Gastrocnemius medialis (tissue), 4 donors: ENCODE measurements around the gene GABRB1. TPM values are rescaled to one million over a fixed set of nuclear protein-coding genes. Genes with fewer than 3 reads are reported as not detected.

Experiments used
- ATAC-seq, 2 donors: fragments of 150-250 bp; one replicate each; pipeline ENCODE4 v1.9.1; 2016
- DNase-seq, 2 donors: peaks; one replicate each; pipeline ENCODE4 v3.0.0-alpha.2; 2019
- H3K27ac ChIP-seq, 4 donors: fragments of 200-600 bp; sonication (generic); 1 replicate in 1 of 4; 2 replicates in 3 of 4; pipeline ENCODE4 v1.5.1; 2016 to 2018; ENCODE audit warnings: mild to moderate bottlenecking in 2 of 4, moderate library complexity in 1 of 4
- H3K27me3 ChIP-seq, 3 donors: fragments of 200-600 bp; sonication (generic) in 2 of 3; 1 replicate in 1 of 3; 2 replicates in 2 of 3; pipeline versions ENCODE4 v1.5.1 to v1.6.0; 2016 to 2019; ENCODE audit warnings: mild to moderate bottlenecking in 1 of 3, moderate library complexity in 1 of 3
- H3K36me3 ChIP-seq, 2 donors: fragments of 200-600 bp; sonication (generic) in 1 of 2; one replicate each; pipeline ENCODE4 v1.5.1; 2017 to 2018
- H3K4me1 ChIP-seq, 2 donors: fragments of 200-600 bp; sonication (generic) in 1 of 2; one replicate each; pipeline ENCODE4 v1.5.1; 2016 to 2017; ENCODE audit warnings: mild to moderate bottlenecking in 2 of 2
- H3K4me3 ChIP-seq, 4 donors: fragments of 200-600 bp; sonication (generic) in 3 of 4; 1 replicate in 1 of 4; 2 replicates in 3 of 4; pipeline ENCODE4 v1.5.1; 2016 to 2019; ENCODE audit warnings: mild to moderate bottlenecking in 2 of 4
- H3K9me3 ChIP-seq, 3 donors: fragments of 200-600 bp; sonication (generic) in 2 of 3; 1 replicate in 1 of 3; 2 replicates in 2 of 3; pipeline ENCODE4 v1.5.1; 2016 to 2019
- POLR2A ChIP-seq, 2 donors: fragments of 450-650 bp; IDR thresholded peaks; one replicate each; pipeline ENCODE4 v1.6.1; 2017; ENCODE audit warnings: antibody characterized with exemption in 2 of 2, mild to moderate bottlenecking in 2 of 2, moderate library complexity in 2 of 2
- in situ Hi-C, 4 donors: fragments of 200-750 bp; cut with MboI; loops; one replicate each; pipeline versions ENCODE4 v1.15.0 to v1.8.0; 2017; ENCODE audit warnings: low sequenced_read_pairs in 4 of 4
- intact Hi-C: fragments of 100-400 bp; cut with DNase I; formaldehyde crosslinking; loops from one replicate; pipeline ENCODE4 v1.15.1; 2023; ENCODE audit warnings: low total_unique reads
- total RNA-seq, 4 donors: library from RNA; depleted of rRNA; stranded (reverse); fragments of >200 nt; gene quantifications; one replicate each; pipeline versions ENCODE4 v1.1.0 to v1.2.3, GENCODE V29; 2016
- TF ChIP-seq, protein P1 (sequence below), 5 experiments: fragments of 450-650 bp in 3 of 5; fragments of 200-600 bp in 2 of 5; sonication (generic) in 2 of 5; IDR thresholded peaks in 4 of 5; conservative IDR thresholded peaks in 1 of 5; 1 replicate in 4 of 5; 2 replicates in 1 of 5; pipeline ENCODE4 v1.5.1; 2016 to 2019; ENCODE audit warnings: antibody characterized with exemption in 5 of 5, mild to moderate bottlenecking in 3 of 5, moderate library complexity in 3 of 5

The GABRB1 gene
- total RNA-seq, 4 donors from 2014 or later, result not detected

DNA sequence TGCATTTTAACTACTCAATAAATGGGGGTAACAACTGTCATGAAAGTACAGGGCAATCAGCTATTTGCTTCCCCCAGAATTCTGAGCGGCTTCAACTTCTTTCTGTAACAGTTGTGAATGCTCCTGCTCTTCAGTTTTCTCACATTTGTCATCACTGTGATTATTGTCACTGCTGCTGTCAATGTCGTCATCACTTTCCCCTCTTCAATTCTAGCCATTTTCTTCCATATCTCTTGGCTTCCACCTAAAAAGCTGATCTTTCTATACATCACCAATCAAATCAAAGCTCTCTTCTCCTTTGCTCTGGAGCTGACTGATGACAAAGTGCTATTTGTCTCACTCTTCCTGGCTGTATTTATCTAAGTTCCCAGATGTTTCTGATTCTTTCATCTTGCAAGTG is 306.5 kb downstream of the GABRB1 start:
- no peak for TF ChIP-seq POLR2A (IDR thresholded peaks at IDR 0.05)
- TF ChIP-seq, protein P1, sequence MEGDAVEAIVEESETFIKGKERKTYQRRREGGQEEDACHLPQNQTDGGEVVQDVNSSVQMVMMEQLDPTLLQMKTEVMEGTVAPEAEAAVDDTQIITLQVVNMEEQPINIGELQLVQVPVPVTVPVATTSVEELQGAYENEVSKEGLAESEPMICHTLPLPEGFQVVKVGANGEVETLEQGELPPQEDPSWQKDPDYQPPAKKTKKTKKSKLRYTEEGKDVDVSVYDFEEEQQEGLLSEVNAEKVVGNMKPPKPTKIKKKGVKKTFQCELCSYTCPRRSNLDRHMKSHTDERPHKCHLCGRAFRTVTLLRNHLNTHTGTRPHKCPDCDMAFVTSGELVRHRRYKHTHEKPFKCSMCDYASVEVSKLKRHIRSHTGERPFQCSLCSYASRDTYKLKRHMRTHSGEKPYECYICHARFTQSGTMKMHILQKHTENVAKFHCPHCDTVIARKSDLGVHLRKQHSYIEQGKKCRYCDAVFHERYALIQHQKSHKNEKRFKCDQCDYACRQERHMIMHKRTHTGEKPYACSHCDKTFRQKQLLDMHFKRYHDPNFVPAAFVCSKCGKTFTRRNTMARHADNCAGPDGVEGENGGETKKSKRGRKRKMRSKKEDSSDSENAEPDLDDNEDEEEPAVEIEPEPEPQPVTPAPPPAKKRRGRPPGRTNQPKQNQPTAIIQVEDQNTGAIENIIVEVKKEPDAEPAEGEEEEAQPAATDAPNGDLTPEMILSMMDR (IDR thresholded peaks at IDR 0.05 in 4 of 5, conservative IDR thresholded peaks at IDR 0.05 in 1 of 5), result no peak
- H3K4me3 ChIP-seq, result no peak overlapping the region
- H3K4me1 ChIP-seq, result no peaks in the 10 kb centered on the region
- no peaks in the 10 kb centered on the region for H3K27me3 ChIP-seq
- no peaks in the 10 kb centered on the region for H3K9me3 ChIP-seq
- in situ Hi-C loops, result no loop called here
- ATAC-seq (no peak), DNase-seq (no peak)
- no peaks in the 10 kb centered on the region for H3K36me3 ChIP-seq
- H3K27ac ChIP-seq, result no peak overlapping the region
- intact Hi-C loops, result no loop called here

GRCh38 chr4:47340914-47341313 is 309.5 kb downstream of the GABRB1 start:
- in situ Hi-C loops, result no loop called here
- no peak for DNase-seq

DNA sequence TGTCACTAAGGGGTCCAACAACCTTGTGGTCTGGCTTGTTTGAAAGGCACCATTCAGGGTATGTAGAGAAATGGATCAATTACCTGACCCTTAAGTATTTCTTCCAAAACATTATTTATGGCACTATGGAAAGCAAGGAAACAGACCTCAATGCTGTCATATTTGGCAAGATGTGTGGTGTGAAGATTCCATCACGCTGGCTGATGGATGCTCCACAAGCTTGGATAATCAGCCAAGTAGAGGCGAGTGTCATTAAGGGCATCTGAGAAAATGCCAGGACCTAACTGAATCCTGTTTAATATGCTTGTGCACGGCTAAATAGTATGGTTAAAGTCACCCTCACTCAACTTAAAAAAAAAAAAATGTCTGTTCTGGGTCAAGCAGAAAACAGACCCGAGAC is 311.4 kb downstream of the GABRB1 start:
- Histone ChIP-seq H3K4me3 (no peak overlapping the region), H3K27me3 (no peaks in the 10 kb centered on the region), H3K36me3 (no peaks in the 10 kb centered on the region), H3K4me1 (no peaks in the 10 kb centered on the region), H3K27ac (no peak overlapping the region), H3K9me3 (no peaks in the 10 kb centered on the region)
- TF ChIP-seq POLR2A (IDR thresholded peaks at IDR 0.05), result no peak
- TF ChIP-seq, protein P1 (IDR thresholded peaks at IDR 0.05 in 4 of 5, conservative IDR thresholded peaks at IDR 0.05 in 1 of 5), result no peak
- DNase-seq, result no peak
- intact Hi-C loops, result no loop called here
- no peak for ATAC-seq
- in situ Hi-C loops, result no loop called here

More at GRCh38 chr4:47340914-47341313, 309.5 kb downstream of the GABRB1 start:
- no peak for ATAC-seq
- no peaks in the 10 kb centered on the region for H3K36me3 ChIP-seq
- no peak overlapping the region for H3K4me3 ChIP-seq
- H3K4me1 ChIP-seq, result no peaks in the 10 kb centered on the region
- no peaks in the 10 kb centered on the region for H3K9me3 ChIP-seq
- TF ChIP-seq POLR2A (IDR thresholded peaks at IDR 0.05), result no peak
- H3K27ac ChIP-seq, result no peak overlapping the region
- H3K27me3 ChIP-seq, result no peaks in the 10 kb centered on the region
- intact Hi-C loops, result no loop called here

GRCh38 chr4:47349326-47349725 is 318.0 kb downstream of the GABRB1 start:
- Histone ChIP-seq H3K27ac (no peak overlapping the region), H3K4me3 (no peak overlapping the region), H3K4me1 (no peaks in the 10 kb centered on the region), H3K27me3 (no peaks in the 10 kb centered on the region), H3K9me3 (no peaks in the 10 kb centered on the region), H3K36me3 (no peaks in the 10 kb centered on the region)
- ATAC-seq (no peak), DNase-seq (no peak)
- in situ Hi-C loops (no loop called here), intact Hi-C loops (no loop called here)
- TF ChIP-seq POLR2A (IDR thresholded peaks at IDR 0.05), result no peak
- TF ChIP-seq, protein P1 (IDR thresholded peaks at IDR 0.05 in 4 of 5, conservative IDR thresholded peaks at IDR 0.05 in 1 of 5), result no peak

- no peak for DNase-seq
- no peaks in the 10 kb centered on the region for H3K9me3 ChIP-seq
- H3K27me3 ChIP-seq, result no peaks in the 10 kb centered on the region
- no peak overlapping the region for H3K4me3 ChIP-seq
- ATAC-seq, result no peak
- H3K4me1 ChIP-seq, result no peaks in the 10 kb centered on the region
- no peak overlapping the region for H3K27ac ChIP-seq
- TF ChIP-seq, protein P1 (IDR thresholded peaks at IDR 0.05 in 4 of 5, conservative IDR thresholded peaks at IDR 0.05 in 1 of 5), result no peak
- TF ChIP-seq POLR2A (IDR thresholded peaks at IDR 0.05), result no peak
- in situ Hi-C loops, result no loop called here
- no peaks in the 10 kb centered on the region for H3K36me3 ChIP-seq
- intact Hi-C loops, result no loop called here
These were observed 324.2 kb downstream of the GABRB1 start for GRCh38 chr4:47355568-47355967.
